SU-DHL-6 (cell line): ENCODE data around the gene EPHB2.

Experiments
- H2AFZ ChIP-seq: fragments of 200-600 bp; sonication (generic); 2 replicates; pipeline ENCODE4 v1.6.1; 2014; ENCODE audit warnings: low read depth, mild to moderate bottlenecking, moderate library complexity, mixed read lengths, antibody characterized with exemption, low read length; ENCODE audit not compliant: severe bottlenecking
- H3F3A ChIP-seq: fragments of 200-600 bp; shearing (Covaris generic); 2 replicates; pipeline ENCODE4 v1.6.0; 2016; ENCODE audit warnings: antibody characterized with exemption, mild to moderate bottlenecking; ENCODE audit not compliant: insufficient read depth
- H3K27ac ChIP-seq: fragments of 200-600 bp; sonication (generic); 2 replicates; pipeline ENCODE4 v1.5.1; 2016; ENCODE audit warnings: low read depth, mild to moderate bottlenecking, low read length, moderate library complexity, mixed read lengths
- H3K27me3 ChIP-seq: fragments of 200-600 bp; sonication (generic), shearing (Covaris generic); 2 replicates; pipeline ENCODE4 v1.6.0; 2014; ENCODE audit warnings: mild to moderate bottlenecking, low read length
- H3K36me3 ChIP-seq: fragments of 200-600 bp; sonication (generic); 2 replicates; pipeline ENCODE4 v1.6.1; 2014; ENCODE audit warnings: mild to moderate bottlenecking, low read length, mixed read lengths
- H3K4me2 ChIP-seq: fragments of 300-600, 200-600 bp; shearing (Covaris generic), sonication (generic); 2 replicates; pipeline ENCODE4 v1.6.0; 2014; ENCODE audit warnings: low read length, low read depth, mild to moderate bottlenecking; ENCODE audit not compliant: poor library complexity, severe bottlenecking
- H3K4me3 ChIP-seq: fragments of 200-600 bp; sonication (generic); 2 replicates; pipeline ENCODE4 v1.5.1; 2014; ENCODE audit warnings: antibody characterized with exemption, low read length, mild to moderate bottlenecking, mixed read lengths; ENCODE audit not compliant: insufficient read depth, poor library complexity, severe bottlenecking
- H3K79me2 ChIP-seq: fragments of 200-600 bp; sonication (generic); 2 replicates; pipeline ENCODE4 v1.6.1; 2014; ENCODE audit warnings: mild to moderate bottlenecking, low read length, moderate library complexity; ENCODE audit not compliant: insufficient read depth
- H3K9ac ChIP-seq: fragments of 200-600 bp; sonication (generic); 2 replicates; pipeline ENCODE4 v1.7.0; 2014; ENCODE audit warnings: mild to moderate bottlenecking, low read length
- H3K9me2 ChIP-seq: fragments of 200-600 bp; sonication (generic); replicated peaks from 2 replicates; pipeline ENCODE4 v1.6.1; 2014; ENCODE audit warnings: low read length; ENCODE audit not compliant: insufficient read depth
- H3K9me3 ChIP-seq: fragments of 200-600 bp; sonication (generic); 2 replicates; pipeline ENCODE4 v1.6.1; 2014; ENCODE audit warnings: low read length, mixed read lengths; ENCODE audit not compliant: insufficient read depth
- H4K20me1 ChIP-seq: fragments of 200-600 bp; sonication (generic); 2 replicates; pipeline ENCODE4 v1.6.1; 2014; ENCODE audit warnings: low read depth, mild to moderate bottlenecking, antibody characterized with exemption, low read length, moderate library complexity, mixed read lengths
- EZH2phosphoT487 ChIP-seq: fragments of 200-600 bp; sonication (generic), shearing (Covaris generic); conservative IDR thresholded peaks from 2 replicates; pipeline ENCODE4 v1.6.1; 2018; ENCODE audit warnings: mild to moderate bottlenecking, antibody characterized with exemption, low read length, moderate library complexity, mixed read lengths
- TF ChIP-seq, protein P1 (sequence below): fragments of 200-600 bp; sonication (generic); IDR thresholded peaks from one replicate; pipeline ENCODE4 v1.5.1; 2017; ENCODE audit warnings: antibody characterized with exemption, mild to moderate bottlenecking, low read length, moderate library complexity; ENCODE audit not compliant: insufficient read depth, poor library complexity, severe bottlenecking

Gene EPHB2

DNA sequence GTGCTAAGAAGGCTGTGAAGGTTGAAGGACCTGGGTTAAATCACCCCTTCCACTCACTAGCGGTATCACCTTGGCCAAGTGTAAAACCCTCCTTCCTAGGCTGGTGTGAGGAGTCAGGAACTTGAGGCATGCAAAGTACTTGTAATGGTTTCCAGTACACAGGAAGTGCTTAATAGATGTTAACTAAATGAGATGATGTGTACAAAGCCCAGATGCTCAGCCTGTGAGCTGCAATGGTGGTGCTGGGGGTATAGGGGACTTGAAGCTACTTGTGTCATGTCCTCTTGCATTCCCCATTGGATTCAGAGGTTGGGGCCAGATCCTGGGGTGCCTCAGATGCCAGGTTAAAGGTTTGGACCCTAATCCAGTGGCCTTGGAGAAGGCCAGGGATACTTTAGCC lies 75.5 kb downstream of the EPHB2 start:
- H3K36me3 ChIP-seq: no peaks in the 10 kb centered on the region
- H3K27me3 ChIP-seq: no peaks in the 10 kb centered on the region
- no peak overlapping the region for H3K9ac ChIP-seq
- H3K4me2 ChIP-seq: no peak overlapping the region
- H3K9me3 ChIP-seq: no peaks in the 10 kb centered on the region
- TF ChIP-seq, protein P1, sequence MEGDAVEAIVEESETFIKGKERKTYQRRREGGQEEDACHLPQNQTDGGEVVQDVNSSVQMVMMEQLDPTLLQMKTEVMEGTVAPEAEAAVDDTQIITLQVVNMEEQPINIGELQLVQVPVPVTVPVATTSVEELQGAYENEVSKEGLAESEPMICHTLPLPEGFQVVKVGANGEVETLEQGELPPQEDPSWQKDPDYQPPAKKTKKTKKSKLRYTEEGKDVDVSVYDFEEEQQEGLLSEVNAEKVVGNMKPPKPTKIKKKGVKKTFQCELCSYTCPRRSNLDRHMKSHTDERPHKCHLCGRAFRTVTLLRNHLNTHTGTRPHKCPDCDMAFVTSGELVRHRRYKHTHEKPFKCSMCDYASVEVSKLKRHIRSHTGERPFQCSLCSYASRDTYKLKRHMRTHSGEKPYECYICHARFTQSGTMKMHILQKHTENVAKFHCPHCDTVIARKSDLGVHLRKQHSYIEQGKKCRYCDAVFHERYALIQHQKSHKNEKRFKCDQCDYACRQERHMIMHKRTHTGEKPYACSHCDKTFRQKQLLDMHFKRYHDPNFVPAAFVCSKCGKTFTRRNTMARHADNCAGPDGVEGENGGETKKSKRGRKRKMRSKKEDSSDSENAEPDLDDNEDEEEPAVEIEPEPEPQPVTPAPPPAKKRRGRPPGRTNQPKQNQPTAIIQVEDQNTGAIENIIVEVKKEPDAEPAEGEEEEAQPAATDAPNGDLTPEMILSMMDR: no peak
- TF ChIP-seq EZH2phosphoT487: no peak
- H3K27ac ChIP-seq: no peak overlapping the region
- H3K79me2 ChIP-seq: no peaks in the 10 kb centered on the region
- H3F3A ChIP-seq: no peaks in the 10 kb centered on the region
- H3K9me2 ChIP-seq: no peaks in the 10 kb centered on the region
- no peak overlapping the region for H2AFZ ChIP-seq
- H4K20me1 ChIP-seq: no peaks in the 10 kb centered on the region
- no peak overlapping the region for H3K4me3 ChIP-seq

DNA sequence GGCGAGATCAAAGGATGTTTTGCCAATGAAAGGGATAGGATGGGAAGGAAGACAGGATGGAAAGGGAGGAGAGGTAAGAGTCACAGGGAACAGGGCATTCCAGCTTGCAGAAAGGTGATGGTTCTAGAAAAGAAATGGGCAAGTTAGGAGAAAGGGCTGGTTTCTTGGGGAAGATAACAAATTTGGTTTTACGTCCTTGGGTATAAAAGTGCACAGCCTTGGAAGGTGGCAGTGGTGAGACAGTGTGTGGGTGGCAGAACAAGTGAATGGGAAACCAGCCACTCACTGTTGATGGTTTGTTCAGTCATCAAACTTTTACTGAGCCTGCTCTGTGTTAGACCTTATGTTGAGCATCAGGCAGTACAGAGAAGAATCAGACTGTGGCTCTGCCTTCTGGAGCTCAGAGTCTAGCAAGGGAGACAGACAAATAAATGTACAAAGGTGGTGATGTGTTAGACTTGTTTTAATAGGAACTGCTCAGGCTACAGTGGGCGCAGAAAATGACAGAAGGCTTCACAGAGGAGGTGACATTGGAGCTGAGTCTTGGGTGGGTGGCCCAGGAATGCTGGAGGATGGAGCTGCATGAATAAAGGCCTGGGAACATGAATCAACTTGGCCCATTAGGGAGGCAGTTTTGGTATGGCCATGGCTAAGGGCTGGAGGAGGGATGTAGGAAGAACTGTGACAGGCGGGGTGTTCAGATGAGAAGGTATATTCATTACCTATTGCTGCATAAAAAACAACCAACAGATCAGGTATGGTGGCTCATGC lies 76.3 kb downstream of the EPHB2 start:
- H3K9me3 ChIP-seq: no peaks in the 10 kb centered on the region
- no peak for TF ChIP-seq EZH2phosphoT487
- TF ChIP-seq, protein P1: no peak

DNA sequence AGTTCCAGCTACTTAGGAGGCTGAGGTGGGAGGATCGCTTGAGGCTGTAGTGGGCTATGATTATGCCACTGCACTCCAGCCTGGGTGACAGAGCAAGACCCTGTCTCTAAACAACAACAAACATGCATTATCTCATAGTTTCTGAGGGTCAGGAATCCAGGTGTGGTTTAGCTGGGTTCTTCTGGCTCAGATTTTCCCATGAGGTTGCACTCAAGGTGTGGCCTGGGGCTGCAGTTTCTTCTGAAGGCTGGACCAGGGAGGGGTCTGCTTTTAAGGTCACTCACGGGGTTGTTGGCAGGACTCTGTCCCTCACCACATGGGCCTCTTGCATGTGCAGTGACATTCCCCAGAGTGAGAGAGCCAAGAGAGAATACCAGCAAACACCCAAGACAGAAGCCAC lies 77.0 kb downstream of the EPHB2 start:
- Histone ChIP-seq H3K9ac (no peak overlapping the region), H3K36me3 (no peaks in the 10 kb centered on the region), H3K9me2 (no peaks in the 10 kb centered on the region), H3K9me3 (no peaks in the 10 kb centered on the region), H3K79me2 (no peaks in the 10 kb centered on the region), H2AFZ (no peak overlapping the region), H3K4me2 (no peak overlapping the region), H3F3A (no peaks in the 10 kb centered on the region), H3K27me3 (no peaks in the 10 kb centered on the region), H4K20me1 (no peaks in the 10 kb centered on the region), H3K4me3 (no peak overlapping the region), H3K27ac (no peak overlapping the region)
- TF ChIP-seq, protein P1: no peak
- no peak for TF ChIP-seq EZH2phosphoT487

More for the DNA sequence above, 76.3 kb downstream of the EPHB2 start:
- Histone ChIP-seq H4K20me1 (no peaks in the 10 kb centered on the region), H3K27me3 (no peaks in the 10 kb centered on the region), H3K9ac (no peak overlapping the region), H3K4me3 (no peak overlapping the region), H3K36me3 (no peaks in the 10 kb centered on the region), H3F3A (no peaks in the 10 kb centered on the region), H3K4me2 (no peak overlapping the region), H3K79me2 (no peaks in the 10 kb centered on the region), H3K9me2 (no peaks in the 10 kb centered on the region), H3K27ac (no peak overlapping the region), H2AFZ (no peak overlapping the region)
